ENCODE results near the gene TSPAN15.

The TSPAN15 gene

DNA sequence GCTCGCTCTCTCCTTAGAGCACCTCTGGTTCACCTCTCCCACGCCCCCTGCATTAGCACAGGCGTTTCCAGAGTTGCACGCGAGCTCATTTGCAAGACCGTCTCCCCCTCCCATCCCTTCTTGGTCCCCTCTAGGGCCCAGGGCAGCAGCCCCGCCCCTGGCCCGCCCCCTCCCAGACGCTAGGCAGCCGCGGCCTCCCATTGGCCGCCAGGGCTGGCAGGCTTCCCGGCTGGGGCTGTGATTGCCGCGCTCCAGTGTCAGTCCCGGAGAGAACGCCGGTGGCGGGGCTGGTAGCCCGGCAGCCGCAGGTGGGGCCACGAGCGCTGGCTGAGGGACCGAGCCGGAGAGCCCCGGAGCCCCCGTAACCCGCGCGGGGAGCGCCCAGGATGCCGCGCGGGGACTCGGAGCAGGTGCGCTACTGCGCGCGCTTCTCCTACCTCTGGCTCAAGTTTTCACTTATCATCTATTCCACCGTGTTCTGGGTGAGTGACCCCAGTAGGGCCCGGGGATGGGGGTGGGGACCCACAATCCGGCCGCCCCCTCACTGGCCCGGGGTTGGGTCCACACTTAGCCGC is at the start of gene TSPAN15:
Gene TSPAN15, plus strand, starts transcription at position 257 of the 575 bp plus-strand sequence. Its CDS starts 130 bp downstream, at position 387.
- DNase-seq (ENCODE audit: low read depth in 2 of 2): peak; percentile 68 to 78

DNA sequence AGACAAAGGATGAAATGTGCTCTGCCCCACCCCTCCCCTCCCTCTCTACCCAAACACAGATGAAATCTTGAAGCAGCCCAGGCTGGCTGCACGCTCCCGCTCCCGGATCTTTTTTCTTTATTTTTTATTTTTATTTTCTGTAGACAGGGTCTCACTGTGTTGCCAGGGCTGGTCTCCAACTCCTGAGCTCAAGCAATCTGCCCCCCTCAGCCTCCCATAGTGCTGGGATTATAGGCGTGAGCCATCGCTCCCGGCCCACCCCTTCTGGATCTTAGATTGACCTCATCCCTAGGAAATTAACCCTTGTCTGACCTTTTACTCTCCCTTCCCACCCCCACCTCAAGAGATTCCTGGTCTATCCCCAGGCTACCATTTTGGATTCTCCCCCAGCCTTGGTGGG is 48.9 kb upstream of the TSPAN15 start:
- no peak for DNase-seq (ENCODE audit: low read depth in 2 of 2)

DNA sequence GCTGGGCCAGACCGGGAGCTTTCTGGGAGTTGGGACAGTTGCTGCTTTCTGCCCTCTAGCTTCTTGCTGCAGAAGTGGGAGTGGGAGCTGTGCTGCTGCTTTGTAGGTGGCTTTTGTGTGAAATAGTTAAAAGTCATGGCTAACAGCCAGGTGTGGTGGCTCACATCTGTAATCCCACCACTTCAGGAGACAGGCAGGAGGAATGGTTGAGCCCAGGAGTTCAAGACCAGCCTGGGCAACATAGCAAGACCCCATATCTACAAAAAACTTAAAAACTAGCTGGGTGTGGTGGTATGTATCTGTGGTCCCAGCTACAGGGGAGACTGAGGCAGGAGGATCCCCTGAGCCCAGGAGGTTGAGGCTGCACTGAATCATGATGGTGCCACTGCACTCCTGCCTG is 48.2 kb upstream of the TSPAN15 start:
- no peak for DNase-seq (ENCODE audit: low read depth in 2 of 2)

DNA sequence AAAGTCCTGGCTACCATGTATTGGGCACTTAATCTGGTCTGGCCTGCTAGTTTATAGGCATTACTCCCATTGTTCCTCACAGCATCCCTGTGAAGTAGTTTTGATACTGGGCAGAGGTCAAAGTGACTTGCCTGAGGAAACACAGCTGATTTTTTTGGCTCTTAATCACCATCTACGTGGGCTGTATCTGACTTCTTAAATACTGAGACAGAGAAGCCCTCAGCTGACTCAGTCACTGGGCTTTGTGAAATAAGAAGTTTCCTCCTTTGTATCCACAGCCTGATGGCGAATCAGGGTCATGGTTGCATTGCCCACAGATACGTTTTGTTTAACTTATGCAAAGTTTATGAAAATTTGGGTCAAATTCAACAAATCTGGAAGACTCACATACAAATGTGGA is 47.7 kb upstream of the TSPAN15 start:
- no peak for DNase-seq (ENCODE audit: low read depth in 2 of 2)

DNA sequence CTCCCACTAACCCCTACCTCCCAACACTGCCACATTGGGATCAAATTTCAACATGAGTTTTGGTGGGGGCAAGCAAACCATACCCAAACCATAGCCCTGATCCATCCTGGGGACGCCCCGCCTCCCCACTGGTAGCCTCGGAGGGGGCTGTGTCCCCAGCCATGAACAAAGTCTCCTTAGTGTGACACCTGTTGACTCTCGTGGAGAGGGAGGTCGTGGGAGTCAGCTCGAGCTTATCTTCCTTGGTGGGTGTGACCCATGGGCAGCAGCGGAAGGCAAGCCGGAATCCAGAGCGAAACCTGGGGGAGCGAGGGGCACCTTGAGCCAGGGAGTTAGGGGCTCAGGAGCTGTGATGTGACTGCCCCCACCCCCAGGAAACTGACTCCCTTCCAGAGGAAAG is 46.5 kb upstream of the TSPAN15 start:
- DNase-seq (ENCODE audit: low read depth in 2 of 2): no peak

DNA sequence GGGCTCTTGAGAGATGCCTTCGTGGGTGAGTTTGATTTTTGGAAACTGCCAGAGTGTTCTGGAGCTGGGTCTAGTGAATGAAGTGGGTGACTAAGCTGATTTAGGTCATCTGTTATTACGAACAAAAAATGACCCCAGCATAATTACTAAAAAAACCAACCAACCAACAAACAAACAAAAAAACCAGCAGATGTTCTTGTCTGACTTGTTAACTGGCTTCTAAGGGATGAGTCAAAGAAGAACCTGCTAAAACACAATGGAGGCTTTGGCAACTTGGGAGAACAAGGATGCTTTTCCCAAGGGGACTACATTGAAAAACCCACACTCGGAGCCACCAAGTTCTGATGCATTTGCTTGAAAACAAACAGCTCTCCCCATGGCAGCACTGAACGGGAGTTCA is 46.0 kb upstream of the TSPAN15 start:
- DNase-seq (ENCODE audit: low read depth in 2 of 2): no peak

DNA sequence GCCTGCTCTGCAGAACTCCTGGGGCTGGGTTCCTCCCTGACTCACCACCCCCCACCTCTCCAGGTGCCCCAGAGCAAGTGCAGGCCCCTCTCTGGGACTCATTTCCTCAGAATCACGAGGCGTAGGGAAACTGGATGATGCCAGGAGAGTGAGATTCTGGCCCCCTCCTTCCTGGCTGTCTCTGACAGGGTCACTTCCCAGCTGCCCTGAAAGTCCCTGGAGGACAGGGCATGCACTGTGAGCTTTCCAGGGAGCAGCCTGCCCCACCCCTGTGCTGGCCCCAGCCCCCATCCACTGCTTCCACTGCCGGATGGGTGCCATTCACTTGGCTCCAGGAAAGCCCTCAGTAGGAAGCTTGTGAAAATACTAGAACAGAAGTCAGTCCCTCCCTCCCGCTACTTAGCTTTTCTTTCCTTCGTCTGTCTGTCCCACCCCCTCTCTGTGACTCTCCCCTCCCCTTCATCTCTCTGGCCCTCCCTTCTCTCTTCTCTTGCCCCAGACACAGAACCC is 44.9 kb upstream of the TSPAN15 start:
- no peak for DNase-seq (ENCODE audit: low read depth in 2 of 2)

DNA sequence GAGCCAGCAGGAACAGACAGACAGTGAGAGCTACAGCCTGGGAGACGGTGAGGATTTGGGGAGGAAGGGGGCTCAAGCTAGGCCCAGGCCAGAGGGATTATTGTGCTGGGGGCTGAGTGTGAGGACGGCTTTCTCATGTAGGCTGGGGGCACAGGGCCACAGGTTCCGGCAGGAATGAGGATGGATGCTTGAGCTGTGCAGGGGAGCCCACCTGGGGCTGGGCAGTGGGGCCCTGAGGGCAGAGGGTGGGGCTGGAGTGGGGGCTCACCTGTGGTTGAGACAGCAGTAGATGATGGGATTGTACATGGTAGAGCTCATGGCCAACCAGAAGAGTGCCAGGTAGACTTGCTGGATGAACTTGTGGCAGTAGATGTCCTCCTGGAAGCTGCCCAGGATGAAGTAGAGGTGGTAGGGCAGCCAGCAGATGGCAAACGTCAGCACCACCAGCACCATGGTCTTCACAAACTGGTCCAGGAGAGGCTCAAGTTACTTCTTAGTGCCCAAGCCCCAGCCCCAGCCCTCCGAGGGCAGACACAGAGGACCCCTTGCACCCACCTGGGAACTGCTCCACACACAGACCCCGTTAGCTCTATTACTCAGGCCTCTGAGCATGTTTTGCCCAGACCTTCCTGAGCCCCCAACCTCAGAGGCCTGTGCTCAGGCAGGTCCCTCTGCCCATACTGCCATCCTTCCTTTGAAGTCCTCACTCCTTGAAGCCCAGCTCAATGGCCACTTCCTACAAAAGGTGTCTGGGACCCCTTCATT is 44.3 kb upstream of the TSPAN15 start:
- DNase-seq (ENCODE audit: low read depth in 2 of 2): no peak

DNA sequence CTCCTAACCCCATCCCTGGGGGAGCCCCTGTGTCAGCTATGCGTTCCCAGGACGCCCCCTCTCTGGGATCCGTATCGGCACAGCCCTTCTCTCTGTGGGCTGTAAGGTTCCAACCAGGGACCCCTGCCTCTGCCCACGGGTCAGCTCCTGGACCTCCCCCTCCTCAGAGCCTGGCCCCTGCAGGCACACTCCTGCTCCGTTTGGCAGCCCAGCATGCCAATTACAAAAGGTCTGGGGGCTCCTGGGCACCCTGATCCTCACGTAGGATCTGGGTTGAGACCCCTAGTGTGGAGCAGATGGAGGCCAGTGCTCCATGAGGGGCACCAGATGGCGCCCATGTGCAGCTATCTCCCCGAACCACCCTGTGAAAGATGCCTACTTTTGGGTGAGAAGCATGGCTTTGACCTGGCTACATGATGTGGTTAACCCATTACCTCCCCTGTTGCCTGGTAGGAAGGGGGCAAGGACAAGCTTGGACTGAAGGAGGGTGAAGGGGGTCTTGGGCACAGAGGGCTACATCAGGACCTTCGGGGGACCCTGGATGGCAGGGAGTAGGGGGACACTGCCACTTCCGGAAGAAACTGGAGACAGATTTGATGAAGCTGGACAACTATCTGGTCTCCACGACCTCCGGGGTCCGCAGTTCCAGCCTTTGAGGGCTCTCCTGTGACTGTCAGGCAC is 43.5 kb upstream of the TSPAN15 start:
- no peak for DNase-seq (ENCODE audit: low read depth in 2 of 2)

DNA sequence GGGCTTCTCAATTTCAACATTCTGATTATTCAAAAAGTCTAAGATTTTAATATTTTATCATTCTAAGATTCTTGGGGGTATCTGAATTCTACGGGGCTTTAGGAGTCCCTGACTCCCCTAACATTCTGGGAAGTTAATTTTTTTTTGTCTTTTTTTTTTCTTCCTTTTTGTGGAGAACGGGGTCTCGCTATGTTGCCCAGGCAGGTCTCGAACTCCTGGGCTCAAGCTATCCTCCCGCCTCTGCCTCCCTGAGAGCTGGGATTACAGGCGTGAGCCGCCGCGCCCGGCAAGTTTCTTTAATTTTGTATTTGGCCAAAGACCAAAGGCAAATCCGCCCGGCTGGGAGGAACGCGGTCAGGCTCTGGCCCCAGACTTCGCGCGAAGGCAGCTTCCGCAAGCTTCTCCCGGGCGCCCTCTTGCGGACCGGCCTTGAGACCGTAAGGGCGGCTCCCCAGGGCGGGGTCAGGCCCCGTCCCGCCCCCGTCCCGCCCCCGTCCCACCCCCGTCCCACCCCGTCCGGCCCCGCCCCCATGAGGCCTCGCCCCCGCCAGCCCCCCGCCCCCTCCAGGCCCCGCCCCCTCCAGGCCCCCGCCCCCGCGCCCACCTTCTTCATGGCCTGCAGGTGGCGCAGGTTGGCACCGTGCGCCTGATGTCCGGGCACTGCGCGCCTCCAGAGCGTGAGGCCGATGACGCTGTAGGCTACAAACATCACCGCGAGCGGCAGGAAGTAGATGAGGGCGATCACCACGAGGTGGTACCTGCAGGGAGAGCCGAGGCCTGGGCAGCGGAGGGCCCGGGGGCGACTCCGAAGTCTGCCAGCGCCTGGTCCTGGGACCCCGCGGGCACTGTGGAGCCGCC is 42.7 kb upstream of the TSPAN15 start:
- peak; percentile 80 to 82 for DNase-seq (ENCODE audit: low read depth in 2 of 2)

DNA sequence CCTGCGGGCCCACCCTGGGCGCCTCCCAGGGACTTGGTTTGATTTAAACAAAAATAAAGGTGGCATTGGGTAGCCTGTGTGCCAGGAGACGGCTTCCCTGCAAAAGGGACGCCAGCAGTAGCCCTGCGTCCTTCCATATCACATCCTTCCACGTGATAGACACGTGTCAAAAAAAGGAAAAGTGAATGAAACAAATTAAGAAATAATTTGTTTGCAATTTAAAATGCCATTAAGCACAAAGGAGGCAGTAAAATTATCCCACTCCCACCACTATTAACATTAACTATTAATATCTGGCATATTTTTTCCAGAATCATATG is 42.1 kb upstream of the TSPAN15 start:
- no peak for DNase-seq (ENCODE audit: low read depth in 2 of 2)

DNA sequence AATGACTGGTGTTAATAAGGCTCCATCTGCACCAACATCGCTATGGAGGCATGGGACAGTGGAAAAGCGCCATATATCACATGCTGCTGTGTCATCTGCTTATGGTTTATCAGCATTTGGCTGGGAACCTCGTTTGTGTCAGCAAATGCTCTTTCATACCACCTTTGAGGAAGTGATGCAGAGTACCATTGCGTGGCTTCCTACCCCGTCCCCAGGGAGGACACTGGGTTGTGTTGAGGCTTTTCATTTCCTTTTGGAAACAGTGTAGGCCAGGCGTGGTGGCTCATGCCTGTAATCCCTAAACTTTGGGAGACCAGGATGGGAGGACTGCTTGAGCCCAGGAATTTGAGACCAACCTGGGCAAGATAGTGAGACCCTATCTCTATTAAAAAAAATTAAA is 41.3 kb upstream of the TSPAN15 start:
- no peak for DNase-seq (ENCODE audit: low read depth in 2 of 2)

DNA sequence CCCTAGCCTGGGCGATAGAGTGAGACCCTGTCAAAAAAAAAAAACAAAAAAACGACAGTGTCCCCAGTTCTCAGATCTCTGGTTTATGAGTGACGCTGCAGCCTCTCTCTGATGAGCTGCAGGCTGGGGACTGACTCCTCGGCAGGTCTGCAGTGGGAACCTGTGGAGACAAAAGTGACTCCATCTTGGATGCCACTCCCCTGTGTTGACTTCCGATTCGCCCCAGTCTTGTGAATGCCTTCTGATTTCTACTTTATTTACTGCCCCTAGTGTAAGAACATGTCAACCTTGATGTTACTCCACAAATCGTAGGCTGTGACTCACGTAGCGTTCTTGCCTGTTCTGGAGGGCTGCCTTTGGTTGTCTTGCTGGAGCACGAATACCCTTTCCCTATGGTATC is 40.8 kb upstream of the TSPAN15 start:
- no peak for DNase-seq (ENCODE audit: low read depth in 2 of 2)

DNA sequence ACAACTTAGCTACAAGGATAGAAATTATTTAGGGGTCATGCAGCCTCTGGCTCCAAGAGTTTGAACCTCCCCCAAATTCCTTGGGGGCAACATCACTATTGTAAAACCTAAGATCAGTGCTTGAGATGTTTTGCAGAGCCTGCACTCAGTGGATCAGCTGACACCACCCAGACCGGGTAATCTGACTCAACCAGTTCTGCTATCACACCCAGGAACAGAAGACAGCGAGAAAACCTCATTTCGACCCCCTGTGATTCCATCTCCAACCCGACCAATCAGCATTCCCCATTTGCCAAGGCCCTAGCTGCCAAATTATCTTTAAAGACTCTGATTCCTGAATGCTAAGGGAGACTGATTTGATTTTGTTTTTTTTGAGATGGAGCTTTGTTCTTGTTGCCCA is 39.8 kb upstream of the TSPAN15 start:
- no peak for DNase-seq (ENCODE audit: low read depth in 2 of 2)

DNA sequence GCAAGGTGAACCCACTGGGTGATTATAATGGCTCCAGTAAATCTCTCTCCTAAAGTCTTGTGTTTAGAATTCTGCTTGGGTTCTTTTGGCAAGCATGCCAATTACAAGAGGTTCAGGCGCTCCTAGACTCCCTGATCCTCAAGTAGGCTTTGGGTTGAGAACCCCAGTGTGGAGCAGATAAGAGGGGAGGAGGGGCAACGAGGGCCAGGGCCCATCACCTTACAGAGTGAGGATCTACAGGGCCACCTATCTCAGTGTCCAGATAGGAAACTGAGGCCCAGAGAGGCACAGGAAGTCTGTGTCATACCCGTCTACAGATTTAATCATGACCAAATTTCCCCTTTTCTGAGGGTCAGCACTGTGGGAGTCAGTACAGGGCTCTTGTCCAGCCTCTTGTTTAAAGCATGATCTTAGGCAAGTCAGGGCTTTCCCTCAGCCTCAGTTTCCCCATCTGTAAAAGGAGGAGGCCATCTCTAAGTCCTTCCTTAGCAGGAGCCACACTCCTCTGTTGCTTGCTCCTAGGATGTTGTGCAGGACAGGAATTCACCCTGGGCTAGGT is 39.0 kb upstream of the TSPAN15 start:
- DNase-seq (ENCODE audit: low read depth in 2 of 2): no peak

DNA sequence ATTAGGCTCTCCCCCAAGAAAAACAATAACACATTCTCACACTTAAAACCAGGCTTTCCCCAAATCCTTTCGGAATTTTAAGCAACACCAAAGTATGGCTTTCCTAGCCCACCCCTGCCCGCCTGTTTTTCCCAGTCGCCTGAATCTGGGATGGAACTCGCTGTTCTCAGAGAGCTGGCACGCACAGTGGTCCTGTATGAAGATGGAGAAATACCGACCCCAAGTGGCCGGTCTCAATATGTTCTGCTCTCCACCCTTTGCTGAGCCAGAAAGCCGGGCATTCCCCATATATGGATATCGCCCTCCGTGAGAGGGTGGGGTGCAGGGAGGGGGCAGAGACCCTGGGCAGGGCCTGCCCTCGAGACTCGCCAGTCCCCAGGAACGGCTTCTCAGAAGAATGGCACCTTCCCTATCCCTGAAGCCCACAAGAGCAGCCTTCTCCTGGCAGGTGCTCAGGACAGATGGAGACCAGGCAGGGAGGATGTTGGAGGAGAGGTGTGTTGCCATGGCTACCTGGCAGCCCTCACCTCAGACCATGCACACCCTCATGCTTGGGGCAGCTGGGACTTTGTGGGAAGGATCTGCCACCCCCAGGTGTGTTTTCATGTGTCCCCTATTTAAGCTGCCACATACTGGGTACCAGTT is 37.9 kb upstream of the TSPAN15 start:
- DNase-seq (ENCODE audit: low read depth in 2 of 2): peak in 1 of 2 experiments; percentile 29

DNA sequence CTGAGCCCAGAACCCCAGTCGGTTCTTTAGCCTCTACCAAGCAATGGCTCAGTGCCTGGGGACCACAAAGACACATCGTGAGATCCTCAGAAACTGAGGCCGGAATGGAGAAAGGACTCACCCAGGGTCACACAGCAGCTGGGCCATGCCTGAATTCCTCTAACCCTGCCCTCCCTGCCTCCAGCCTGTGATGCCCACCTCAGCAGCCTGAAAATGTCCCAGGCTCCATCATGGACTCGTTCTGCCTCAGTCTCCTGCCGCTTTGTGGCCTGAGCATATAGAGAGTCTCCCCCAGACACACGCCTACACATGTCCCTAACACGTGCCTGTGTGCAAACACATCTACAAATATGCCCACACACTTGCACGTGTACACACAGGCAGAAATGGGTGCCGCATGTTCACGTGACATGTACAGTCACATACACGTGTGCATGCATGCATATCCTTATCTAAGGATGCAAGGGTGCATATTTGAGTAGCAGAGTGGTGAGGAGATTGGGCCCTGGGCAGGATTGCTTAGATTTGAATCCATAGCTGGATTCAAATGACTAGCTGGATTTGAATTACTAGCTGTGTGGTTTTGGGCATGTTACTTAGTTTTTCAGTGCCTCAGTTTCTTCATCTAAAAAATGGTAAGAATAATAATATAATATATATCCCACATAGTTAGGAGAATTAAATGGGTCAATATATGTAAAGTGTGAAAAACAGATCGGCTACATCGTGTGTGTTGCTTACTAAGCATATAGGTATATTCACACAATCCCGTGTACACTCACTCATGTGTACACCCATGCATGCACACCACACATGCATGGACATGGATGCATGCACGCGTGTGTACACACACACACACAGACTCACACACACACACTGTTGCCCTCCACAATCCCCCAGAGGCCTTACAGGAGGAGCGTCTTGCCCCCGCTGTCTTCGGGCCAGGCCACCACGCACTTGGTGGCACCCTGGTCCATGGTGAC is 36.9 kb upstream of the TSPAN15 start:
- no peak for DNase-seq (ENCODE audit: low read depth in 2 of 2)

DNA sequence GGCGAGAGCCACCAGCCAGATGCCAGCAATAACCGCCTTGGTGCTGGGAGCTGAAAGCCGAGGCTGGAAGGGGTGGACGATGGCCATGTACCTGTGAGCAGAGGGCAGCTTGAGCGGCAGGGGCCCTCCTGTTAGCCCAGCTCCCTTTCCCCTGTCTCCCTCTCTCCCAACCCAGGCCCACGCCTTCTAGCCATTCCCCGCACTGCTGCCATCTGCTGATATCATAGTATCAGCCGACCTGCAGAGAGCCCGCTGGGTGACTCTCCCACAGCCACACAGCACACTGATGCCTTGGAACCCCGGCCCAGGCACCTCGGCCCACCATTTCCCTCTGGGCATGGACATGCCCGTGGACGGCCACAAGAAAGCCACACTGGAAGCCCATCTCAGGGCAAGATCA is 36.2 kb upstream of the TSPAN15 start:
- DNase-seq (ENCODE audit: low read depth in 2 of 2): no peak

DNA sequence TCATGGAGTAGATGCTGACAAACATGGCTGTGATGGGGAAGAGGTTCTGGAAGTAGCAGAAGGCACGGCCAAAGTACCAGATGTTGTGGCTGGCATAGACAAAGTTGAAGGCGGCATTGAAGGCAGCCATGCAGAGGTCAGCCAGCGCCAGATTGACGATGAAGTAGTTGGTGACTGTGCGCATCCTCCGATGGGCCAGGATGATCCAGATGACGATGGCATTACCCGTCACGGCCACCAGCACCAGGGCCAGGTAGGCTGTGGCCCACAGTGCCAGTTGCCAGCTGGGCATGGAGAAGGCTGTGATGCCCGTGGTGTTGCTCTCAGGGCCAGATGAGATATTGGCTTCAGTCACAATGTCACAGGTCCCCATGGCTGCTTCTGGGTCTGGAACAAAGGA is 35.3 kb upstream of the TSPAN15 start:
- no peak for DNase-seq (ENCODE audit: low read depth in 2 of 2)

DNA sequence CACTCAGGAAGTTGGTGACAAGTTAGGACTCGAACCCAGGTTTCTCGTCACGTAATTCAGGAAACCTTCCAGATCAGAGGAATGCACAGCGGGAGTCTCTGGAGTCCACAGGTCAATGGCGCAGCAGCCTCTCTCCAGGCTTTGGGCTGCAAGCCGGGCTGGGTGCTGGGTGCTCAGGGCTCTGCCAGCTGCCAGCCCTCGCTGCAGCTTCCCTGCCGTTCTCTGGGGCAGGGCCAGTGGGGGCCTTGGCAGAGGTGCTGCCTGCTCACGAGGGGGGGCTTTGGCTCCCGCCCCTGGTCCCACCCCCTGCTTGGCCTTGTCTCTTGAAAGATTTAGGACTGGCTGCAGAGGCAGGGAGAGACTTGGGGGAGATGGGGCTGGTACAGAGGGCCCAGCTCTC is 34.6 kb upstream of the TSPAN15 start, which contains the start of gene TACR2:
Gene TACR2, minus strand, starts transcription at position 224 of the 400 bp plus-strand sequence. CDS start 595 bp downstream, outside the sequence.
- no peak for DNase-seq (ENCODE audit: low read depth in 2 of 2)

All from stimulated activated CD4-positive, alpha-beta T cell treated with anti-CD3 and anti-CD28 coated beads, Interleukin-12 subunit alpha, Interleukin-12 subunit beta, amount 100 ng/mL, for 24 hours (primary cell).